GM12878 (cell line): Measurements from ENCODE around the gene PYGO1. TPM values are rescaled to one million over a fixed set of nuclear protein-coding genes. Genes with fewer than 3 reads are reported as not detected.
A peak's percentile ranks its signal among the peaks of the same experiment; 100 is the strongest.

Source experiments
- BRCA1 ChIP-seq: IDR thresholded peaks from 2 replicates; pipeline ENCODE4 v1.6.1; 2011; ENCODE audit warnings: low read depth, low read length, improper control_type of control experiment
- CHD4 ChIP-seq: fragments of 200-600 bp; sonication (generic); IDR thresholded peaks from 2 replicates; pipeline ENCODE4 v1.6.1; 2016; ENCODE audit warnings: mild to moderate bottlenecking
- CREB1 ChIP-seq: IDR thresholded peaks from 2 replicates; pipeline ENCODE4 v1.6.1; 2012; ENCODE audit warnings: low read depth, mild to moderate bottlenecking, inconsistent platforms
- CTCF ChIP-seq, 3 experiments: IDR thresholded peaks in 2 of 3; conservative IDR thresholded peaks in 1 of 3; 2 replicates each; pipeline ENCODE4 v1.5.1; 2011; ENCODE audit warnings: low read depth in 3 of 3, low read length in 3 of 3, mild to moderate bottlenecking in 3 of 3, control low read depth in 2 of 3, moderate library complexity in 2 of 3, inconsistent platforms in 1 of 3, mixed read lengths in 1 of 3; ENCODE audit not compliant: control insufficient read depth in 2 of 3, insufficient read depth in 1 of 3; ENCODE audit errors: extremely low read depth in 1 of 3
- DPF2 ChIP-seq: fragments of 450-650 bp; IDR thresholded peaks from 2 replicates; pipeline ENCODE4 v1.6.1; 2017; ENCODE audit warnings: mild to moderate bottlenecking
- EGR1 ChIP-seq, 2 experiments: IDR thresholded peaks; 1 replicate in 1 of 2; 2 replicates in 1 of 2; pipeline ENCODE4 v1.6.1; 2011 to 2012; ENCODE audit warnings: low read depth in 2 of 2, low read length in 2 of 2, borderline replicate concordance in 1 of 2, mild to moderate bottlenecking in 1 of 2, moderate library complexity in 1 of 2
- ETV6 ChIP-seq, 2 experiments: fragments of 450-650 bp in 1 of 2; IDR thresholded peaks in 1 of 2; conservative IDR thresholded peaks in 1 of 2; 2 replicates each; pipeline ENCODE4 v1.6.1; 2014; ENCODE audit warnings: antibody characterized with exemption in 1 of 2, borderline replicate concordance in 1 of 2, low read depth in 1 of 2, mild to moderate bottlenecking in 1 of 2, moderate library complexity in 1 of 2
- IRF4 ChIP-seq: IDR thresholded peaks from 2 replicates; pipeline ENCODE4 v1.6.1; 2011; ENCODE audit warnings: low read depth, low read length
- JUND ChIP-seq: IDR thresholded peaks from 2 replicates; pipeline ENCODE4 v1.6.1; 2012; ENCODE audit warnings: low read depth, mild to moderate bottlenecking, low read length, improper control_type of control experiment, moderate library complexity
- MTA2 ChIP-seq: fragments of 450-650 bp; IDR thresholded peaks from 2 replicates; pipeline ENCODE4 v1.6.1; 2016; ENCODE audit warnings: low read depth, mild to moderate bottlenecking, moderate library complexity
- NBN ChIP-seq: fragments of 450-650 bp; IDR thresholded peaks from 2 replicates; pipeline ENCODE4 v1.6.1; 2016
- NFIC ChIP-seq: IDR thresholded peaks from 2 replicates; pipeline ENCODE4 v1.6.1; 2012; ENCODE audit warnings: low read depth, mild to moderate bottlenecking, inconsistent platforms, low read length, moderate library complexity
- PML ChIP-seq: IDR thresholded peaks from 2 replicates; pipeline ENCODE4 v1.6.1; 2012; ENCODE audit warnings: low read length, inconsistent platforms
- POU2F2 ChIP-seq: IDR thresholded peaks from 3 replicates; pipeline ENCODE4 v1.6.1; 2011; ENCODE audit warnings: low read depth, mild to moderate bottlenecking, low read length, borderline replicate concordance
- RAD21 ChIP-seq: IDR thresholded peaks from 2 replicates; pipeline ENCODE4 v1.6.1; 2011; ENCODE audit warnings: mild to moderate bottlenecking, low read depth, low read length, moderate library complexity; ENCODE audit not compliant: insufficient read depth
- SPI1 ChIP-seq: IDR thresholded peaks from 2 replicates; pipeline ENCODE4 v1.6.1; 2011; ENCODE audit warnings: low read depth, mild to moderate bottlenecking, low read length, moderate library complexity, borderline replicate concordance; ENCODE audit not compliant: insufficient read depth
- SUPT20H ChIP-seq: IDR thresholded peaks from 2 replicates; pipeline ENCODE4 v1.6.1; 2011; ENCODE audit warnings: low read depth, mild to moderate bottlenecking, low read length, moderate library complexity, borderline replicate concordance; ENCODE audit not compliant: control insufficient read depth
- TARDBP ChIP-seq: IDR thresholded peaks from 2 replicates; pipeline ENCODE4 v1.6.1; 2016; ENCODE audit warnings: borderline replicate concordance
- USF2 ChIP-seq: IDR thresholded peaks from 2 replicates; pipeline ENCODE4 v1.6.1; 2011; ENCODE audit warnings: low read depth, low read length, improper control_type of control experiment, borderline replicate concordance
- WRNIP1 ChIP-seq: IDR thresholded peaks from 2 replicates; pipeline ENCODE4 v1.6.1; 2011; ENCODE audit warnings: low read depth, low read length, improper control_type of control experiment, borderline replicate concordance
- ZBTB40 ChIP-seq: fragments of 450-650 bp; IDR thresholded peaks from 2 replicates; pipeline ENCODE4 v1.6.1; 2016; ENCODE audit warnings: mild to moderate bottlenecking, moderate library complexity, borderline replicate concordance
- polyA plus RNA-seq, 11 experiments: library from polyadenylated mRNA; depleted of rRNA in 4 of 11; unstranded in 6 of 11; stranded (reverse) in 5 of 11; fragments of >200 nt; fragmentation: Nextera tagmentation in 4 of 11; fragmentation: Illumina TruSeq in 1 of 11; extraction: Ambion mirVana in 4 of 11; extraction: Trizol in 1 of 11; gene quantifications; 1 replicate in 1 of 11; 2 replicates in 10 of 11; pipeline versions ENCODE4 v1.2.1 to v1.2.3, GENCODE V29; 2011 to 2016; ENCODE audit warnings: inconsistent platforms in 2 of 11, missing spikeins in 2 of 11, low read depth in 1 of 11
- total RNA-seq, 4 experiments: library from RNA; depleted of rRNA in 3 of 4; stranded (reverse); fragments of >200 nt in 3 of 4; fragmentation: Illumina TruSeq in 1 of 4; extraction: Trizol in 1 of 4; gene quantifications; 2 replicates each; pipeline versions ENCODE4 v1.2.1 to v1.2.3, GENCODE V29; 2013 to 2021
- TF ChIP-seq, protein P1 (sequence below): fragments of 450-650 bp; IDR thresholded peaks from 2 replicates; pipeline ENCODE4 v1.6.1; 2017; ENCODE audit warnings: antibody characterized with exemption, mild to moderate bottlenecking, moderate library complexity

PYGO1 gene
- total and polyA plus RNA-seq, 10 of the 15 experiments (the other 5 are each of a cell fraction or from before 2014, with no cell fraction given), result 0.01 TPM; not detected in 9

DNA sequence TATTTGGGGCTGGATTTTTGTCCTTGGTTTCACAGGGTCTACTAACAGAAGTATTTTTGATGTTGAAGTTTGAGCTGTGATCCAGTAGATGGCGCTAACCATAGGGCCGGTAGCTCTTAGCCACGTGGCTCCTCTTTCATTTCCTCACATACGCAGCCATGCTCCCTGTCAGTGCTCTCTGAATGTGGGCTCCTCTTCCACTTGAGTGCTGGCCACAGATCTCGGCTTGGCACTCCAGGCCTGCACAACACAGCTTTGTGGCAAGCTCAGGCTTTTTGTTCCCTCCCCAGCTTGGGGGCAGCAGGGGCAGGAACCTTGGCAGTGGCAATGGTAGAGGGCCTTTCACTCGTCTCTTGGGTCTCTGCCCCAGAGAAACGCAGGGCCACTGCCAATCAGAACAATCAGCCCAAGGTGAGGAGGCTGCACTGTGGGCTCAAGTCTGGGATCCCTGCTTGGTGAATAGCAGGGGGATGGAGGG lies 61.5 kb downstream of the PYGO1 start (continued):
- TF ChIP-seq ZBTB40 (no peak), TARDBP (no peak), MTA2 (no peak), ETV6 (conservative IDR thresholded peaks at IDR 0.05 in 1 of 2, IDR thresholded peaks at IDR 0.05 in 1 of 2; ENCODE audit: borderline replicate concordance in 1 of 2, low read depth in 1 of 2) (no peak), SUPT20H (no peak), CREB1 (no peak), CHD4 (no peak), NFIC (no peak), DPF2 (no peak), SPI1 (peak; percentile 46; the same call in 1 of the 2 replicates), PML (no peak), EGR1 (IDR thresholded peaks at IDR 0.05; ENCODE audit: borderline replicate concordance in 1 of 2, low read depth in 2 of 2, low read length in 2 of 2) (no peak), WRNIP1 (no peak), IRF4 (no peak), CTCF (IDR thresholded peaks at IDR 0.05 in 2 of 3, conservative IDR thresholded peaks at IDR 0.05 in 1 of 3; ENCODE audit: control insufficient read depth in 2 of 3, extremely low read depth in 1 of 3, insufficient read depth in 1 of 3, low read depth in 3 of 3, low read length in 3 of 3) (peak; percentile 50 to 61 (median 55)), JUND (no peak), POU2F2 (no peak), BRCA1 (no peak), RAD21 (peak; percentile 50), USF2 (peak; percentile 27; the same call in 1 of the 2 replicates), NBN (no peak)
- TF ChIP-seq, protein P1, sequence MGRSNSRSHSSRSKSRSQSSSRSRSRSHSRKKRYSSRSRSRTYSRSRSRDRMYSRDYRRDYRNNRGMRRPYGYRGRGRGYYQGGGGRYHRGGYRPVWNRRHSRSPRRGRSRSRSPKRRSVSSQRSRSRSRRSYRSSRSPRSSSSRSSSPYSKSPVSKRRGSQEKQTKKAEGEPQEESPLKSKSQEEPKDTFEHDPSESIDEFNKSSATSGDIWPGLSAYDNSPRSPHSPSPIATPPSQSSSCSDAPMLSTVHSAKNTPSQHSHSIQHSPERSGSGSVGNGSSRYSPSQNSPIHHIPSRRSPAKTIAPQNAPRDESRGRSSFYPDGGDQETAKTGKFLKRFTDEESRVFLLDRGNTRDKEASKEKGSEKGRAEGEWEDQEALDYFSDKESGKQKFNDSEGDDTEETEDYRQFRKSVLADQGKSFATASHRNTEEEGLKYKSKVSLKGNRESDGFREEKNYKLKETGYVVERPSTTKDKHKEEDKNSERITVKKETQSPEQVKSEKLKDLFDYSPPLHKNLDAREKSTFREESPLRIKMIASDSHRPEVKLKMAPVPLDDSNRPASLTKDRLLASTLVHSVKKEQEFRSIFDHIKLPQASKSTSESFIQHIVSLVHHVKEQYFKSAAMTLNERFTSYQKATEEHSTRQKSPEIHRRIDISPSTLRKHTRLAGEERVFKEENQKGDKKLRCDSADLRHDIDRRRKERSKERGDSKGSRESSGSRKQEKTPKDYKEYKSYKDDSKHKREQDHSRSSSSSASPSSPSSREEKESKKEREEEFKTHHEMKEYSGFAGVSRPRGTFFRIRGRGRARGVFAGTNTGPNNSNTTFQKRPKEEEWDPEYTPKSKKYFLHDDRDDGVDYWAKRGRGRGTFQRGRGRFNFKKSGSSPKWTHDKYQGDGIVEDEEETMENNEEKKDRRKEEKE, result no peak
